NCI-H2029 treated with DMSO at 0.1 percent for 48 hours (cell line): ENCODE data around the gene SLA2.
A peak's percentile ranks its signal among the peaks of the same experiment; 100 is the strongest.
"Not testable (repeated sequence)": the region's sequence is repeated elsewhere in the genome, so short reads cannot be mapped to it uniquely, and the experiment has no call there.

Experiments
- DNase-seq: peaks from one replicate; lab custom pipeline; 2025; lab: John Stamatoyannopoulos, UW

SLA2 gene

GRCh38 chr20:36645998-36646397 lies at the start of gene SLA2:
Gene SLA2 (minus strand): TSS chr20:36646196. CDS start chr20:36641335, 4,861 bp downstream.
- DNase-seq = no peak

GRCh38 chr20:36695467-36695866 lies 49.5 kb upstream of the SLA2 start:
- DNase-seq = not testable (repeated sequence)

GRCh38 chr20:36688630-36689029 lies 42.6 kb upstream of the SLA2 start:
- DNase-seq = no peak

- DNase-seq = no peak
Measured at GRCh38 chr20:36687850-36688249, 41.9 kb upstream of the SLA2 start.

- no peak for DNase-seq
Measured at GRCh38 chr20:36686944-36687343, 40.9 kb upstream of the SLA2 start.

- DNase-seq = no peak
Measured at GRCh38 chr20:36686504-36686903, 40.5 kb upstream of the SLA2 start.

- no peak for DNase-seq
Measured at GRCh38 chr20:36684747-36685146, 38.8 kb upstream of the SLA2 start.

GRCh38 chr20:36682311-36682710 lies 36.3 kb upstream of the SLA2 start:
- no peak for DNase-seq

- peak; percentile 62 for DNase-seq
Measured at GRCh38 chr20:36677422-36677771, 31.4 kb upstream of the SLA2 start.

- DNase-seq = no peak
Measured at GRCh38 chr20:36676701-36677421, 30.9 kb upstream of the SLA2 start.

GRCh38 chr20:36675545-36675944 lies 29.5 kb upstream of the SLA2 start:
- not testable (repeated sequence) for DNase-seq

- no peak for DNase-seq
Measured at GRCh38 chr20:36672991-36673390, 27.0 kb upstream of the SLA2 start.

- no peak for DNase-seq
Measured at GRCh38 chr20:36670665-36671357, 24.8 kb upstream of the SLA2 start.

- DNase-seq = no peak
Measured at GRCh38 chr20:36666181-36666740, 20.3 kb upstream of the SLA2 start.

- DNase-seq = no peak
Measured at GRCh38 chr20:36663031-36663430, 17.0 kb upstream of the SLA2 start.

- no peak for DNase-seq
Measured at GRCh38 chr20:36658300-36658699, 12.3 kb upstream of the SLA2 start.

GRCh38 chr20:36656733-36657132 lies 10.7 kb upstream of the SLA2 start:
- no peak for DNase-seq

- DNase-seq = no peak
Measured at GRCh38 chr20:36655004-36655403, 9.0 kb upstream of the SLA2 start.

GRCh38 chr20:36654506-36654905 lies 8.5 kb upstream of the SLA2 start:
- no peak for DNase-seq

- no peak for DNase-seq
Measured at GRCh38 chr20:36653456-36653855, 7.5 kb upstream of the SLA2 start.

GRCh38 chr20:36647196-36648121 lies 1.5 kb upstream of the SLA2 start:
- no peak for DNase-seq

GRCh38 chr20:36646678-36647077 lies 682 bp upstream of the SLA2 start:
- no peak for DNase-seq
